CD4-positive, alpha-beta T cell treated with Interleukin-6 at 100 ng/mL for 8 hours (primary cell): ENCODE results near the gene EVPL.
"Not testable (repeated sequence)": the region's sequence is repeated elsewhere in the genome, so short reads cannot be mapped to it uniquely, and the experiment has no call there.

Experiments used
- DNase-seq: peaks from one replicate; pipeline ENCODE4 v3.0.0-alpha.2; 2020; ENCODE audit warnings: mixed read lengths, low spot score

Gene EVPL

GRCh38 chr17:76027159-76027839 is at the start of gene EVPL:
Gene EVPL, minus strand, starts transcription at chr17:76027306. Its CDS starts 108 bp downstream, at chr17:76027198.
- no peak for DNase-seq

DNA sequence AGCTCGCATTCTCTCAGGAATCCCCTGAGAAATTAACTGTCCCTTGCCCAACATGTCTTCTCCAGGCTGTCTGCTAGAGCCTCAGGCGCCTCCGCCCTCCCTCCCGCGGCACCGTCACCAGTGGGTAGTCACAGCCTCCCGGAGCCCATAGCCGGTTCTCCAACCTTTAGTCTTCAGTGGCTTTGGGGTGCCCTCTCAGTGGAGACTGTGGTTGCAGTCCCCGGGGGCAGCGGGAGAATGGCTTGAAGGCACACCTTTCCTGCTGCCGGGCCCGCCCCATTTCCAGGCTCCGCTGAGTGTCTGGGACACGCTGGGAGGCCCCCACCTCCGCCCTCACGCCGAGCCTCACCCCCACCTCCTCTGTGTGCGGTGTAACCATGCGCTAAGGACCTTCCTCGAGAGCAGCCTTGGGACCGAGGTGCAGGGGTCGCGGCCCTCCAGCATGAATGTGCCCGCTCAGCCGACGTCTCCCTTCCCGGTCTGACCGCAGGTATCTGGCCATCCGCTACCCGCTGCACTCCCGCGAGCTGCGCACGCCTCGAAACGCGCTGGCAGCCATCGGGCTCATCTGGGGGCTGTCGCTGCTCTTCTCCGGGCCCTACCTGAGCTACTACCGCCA is 49.1 kb upstream of the EVPL start:
- no peak for DNase-seq

GRCh38 chr17:76075364-76076145 is 48.4 kb upstream of the EVPL start:
- DNase-seq = no peak

- DNase-seq = no peak
These were observed 47.6 kb upstream of the EVPL start, which contains the start of gene GALR2 for GRCh38 chr17:76074390-76075363. Gene GALR2, plus strand, starts transcription at chr17:76074781. Its CDS starts 103 bp downstream, at chr17:76074884.

GRCh38 chr17:76072148-76072858 is 45.2 kb upstream of the EVPL start, which contains the start of gene SRP68:
Gene SRP68, minus strand, starts transcription at chr17:76072517. Its CDS starts 26 bp downstream, at chr17:76072491.
- peak; percentile 84 for DNase-seq

DNA sequence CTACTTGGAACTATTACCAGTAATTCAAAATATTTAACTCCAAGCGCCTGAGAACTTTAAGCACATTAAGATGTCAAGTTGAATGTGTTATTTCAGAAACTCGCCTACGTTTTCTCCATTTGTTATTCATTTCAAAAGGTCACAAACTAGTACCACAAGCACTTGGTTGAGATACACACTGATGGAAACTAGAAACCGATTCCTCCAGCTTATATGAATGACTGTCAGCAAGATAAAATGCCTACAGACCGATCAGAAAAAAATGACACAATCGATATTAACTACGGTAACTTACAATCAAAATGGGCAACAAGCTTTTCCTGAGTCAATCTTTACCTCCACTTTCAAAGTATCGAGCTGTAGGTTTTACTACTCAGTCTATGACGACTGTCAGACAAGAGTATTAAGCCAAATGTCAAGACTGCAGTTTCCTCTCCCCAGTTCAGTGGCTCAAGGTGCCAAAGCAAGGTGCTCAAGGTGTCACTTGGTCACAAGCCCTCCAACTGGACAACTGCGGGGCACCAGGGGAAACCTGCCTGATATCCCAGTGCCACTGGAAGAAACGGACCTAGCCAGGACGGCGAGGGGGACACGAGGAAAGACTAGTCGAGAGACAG is 44.5 kb upstream of the EVPL start:
- DNase-seq = no peak

- DNase-seq = no peak
These were observed 38.7 kb upstream of the EVPL start for GRCh38 chr17:76065775-76066174.

DNA sequence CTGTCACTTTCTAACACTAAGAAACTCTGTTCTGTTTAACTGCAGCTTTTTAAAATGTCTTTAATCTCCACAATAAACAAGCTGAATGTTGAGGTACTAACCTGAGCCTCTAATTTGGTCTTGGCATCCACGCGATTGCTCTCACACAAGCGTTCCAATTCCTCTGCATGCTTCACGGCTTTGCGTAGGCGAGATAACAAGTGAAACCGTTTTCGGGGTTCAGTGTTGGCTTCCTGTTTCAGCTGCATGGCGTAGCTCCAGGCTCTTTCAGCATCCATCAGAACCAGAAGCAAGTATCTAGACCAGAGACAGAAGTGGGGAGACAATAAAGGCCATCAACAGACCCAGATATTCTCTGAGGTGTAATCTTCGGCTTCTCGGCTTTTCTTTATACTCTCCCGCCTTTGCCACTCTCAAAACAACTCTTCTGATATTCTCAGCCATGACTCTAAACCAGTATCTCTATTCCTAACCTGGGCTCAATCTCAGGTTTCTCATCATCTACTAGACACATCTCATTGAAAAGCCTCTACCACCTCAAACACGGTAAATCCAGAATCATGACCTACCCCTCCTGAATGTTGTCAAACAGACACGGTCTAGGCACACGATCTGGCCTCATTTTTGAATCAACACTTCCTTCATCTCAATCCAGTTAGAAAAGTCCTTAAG is 36.9 kb upstream of the EVPL start:
- peak; percentile 42 for DNase-seq

- DNase-seq = not testable (repeated sequence)
These were observed 31.2 kb upstream of the EVPL start for GRCh38 chr17:76058264-76058663.

- DNase-seq = no peak
These were observed 29.8 kb upstream of the EVPL start for GRCh38 chr17:76056882-76057281.

GRCh38 chr17:76054112-76054476 is 27.0 kb upstream of the EVPL start:
- no peak for DNase-seq

DNA sequence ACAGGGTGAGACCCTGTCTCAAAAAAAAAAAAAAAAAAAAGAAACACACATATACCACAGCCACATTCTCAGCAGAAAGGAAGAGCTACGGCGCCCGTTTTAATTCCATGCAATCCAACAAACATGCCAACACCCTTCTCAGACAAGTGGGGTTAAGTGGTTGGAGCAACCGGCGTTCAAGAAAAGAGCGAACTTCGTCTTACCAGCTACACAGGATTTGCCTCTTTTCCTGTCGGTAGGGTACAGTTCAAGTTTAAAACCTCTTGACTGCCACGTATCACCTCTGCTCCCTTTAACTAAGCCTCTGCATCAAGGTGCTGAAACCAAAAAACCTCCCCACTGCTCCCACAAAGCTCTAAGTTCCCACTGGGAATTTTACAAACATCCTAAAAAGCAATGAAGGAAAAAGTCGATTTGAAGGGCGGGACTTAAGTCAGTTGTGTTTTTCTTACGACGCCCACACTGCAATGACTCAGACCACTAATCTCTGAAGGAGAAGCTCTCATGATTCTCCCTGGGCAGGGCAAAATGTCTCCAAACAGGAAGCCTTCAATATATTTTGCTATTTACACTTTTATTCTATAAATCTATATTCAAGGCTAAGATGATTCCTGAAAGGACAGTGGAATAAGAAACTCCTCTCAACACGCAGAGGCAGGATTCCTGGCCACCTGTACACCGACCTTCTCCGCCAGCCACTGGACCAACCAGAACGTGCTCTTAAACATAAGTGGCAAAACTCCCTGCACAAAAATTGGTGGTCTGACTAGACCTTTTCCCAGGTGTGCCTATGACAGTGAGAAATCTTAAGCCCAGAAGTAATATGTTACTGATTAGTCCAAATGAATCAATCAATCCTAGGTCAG is 26.4 kb upstream of the EVPL start:
- DNase-seq = no peak

DNA sequence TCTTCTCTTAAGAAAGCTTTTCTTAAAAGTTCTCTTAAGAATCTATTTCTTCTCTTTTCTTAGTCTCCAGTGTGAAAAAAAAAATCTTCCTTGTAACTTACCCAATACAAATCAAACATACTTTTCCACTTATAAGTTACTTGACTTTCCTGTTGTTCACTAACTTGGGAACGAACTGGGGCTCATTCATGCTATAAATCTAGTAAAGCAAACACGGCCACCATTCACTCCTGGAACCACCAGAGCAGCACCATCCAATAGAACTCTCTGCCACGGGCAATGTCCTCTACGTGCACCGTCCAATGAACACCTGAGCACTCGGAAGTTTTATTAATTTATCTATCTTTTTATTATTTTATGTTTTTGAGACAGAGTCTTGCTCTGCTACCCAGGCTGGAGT is 24.5 kb upstream of the EVPL start:
- DNase-seq = no peak

DNA sequence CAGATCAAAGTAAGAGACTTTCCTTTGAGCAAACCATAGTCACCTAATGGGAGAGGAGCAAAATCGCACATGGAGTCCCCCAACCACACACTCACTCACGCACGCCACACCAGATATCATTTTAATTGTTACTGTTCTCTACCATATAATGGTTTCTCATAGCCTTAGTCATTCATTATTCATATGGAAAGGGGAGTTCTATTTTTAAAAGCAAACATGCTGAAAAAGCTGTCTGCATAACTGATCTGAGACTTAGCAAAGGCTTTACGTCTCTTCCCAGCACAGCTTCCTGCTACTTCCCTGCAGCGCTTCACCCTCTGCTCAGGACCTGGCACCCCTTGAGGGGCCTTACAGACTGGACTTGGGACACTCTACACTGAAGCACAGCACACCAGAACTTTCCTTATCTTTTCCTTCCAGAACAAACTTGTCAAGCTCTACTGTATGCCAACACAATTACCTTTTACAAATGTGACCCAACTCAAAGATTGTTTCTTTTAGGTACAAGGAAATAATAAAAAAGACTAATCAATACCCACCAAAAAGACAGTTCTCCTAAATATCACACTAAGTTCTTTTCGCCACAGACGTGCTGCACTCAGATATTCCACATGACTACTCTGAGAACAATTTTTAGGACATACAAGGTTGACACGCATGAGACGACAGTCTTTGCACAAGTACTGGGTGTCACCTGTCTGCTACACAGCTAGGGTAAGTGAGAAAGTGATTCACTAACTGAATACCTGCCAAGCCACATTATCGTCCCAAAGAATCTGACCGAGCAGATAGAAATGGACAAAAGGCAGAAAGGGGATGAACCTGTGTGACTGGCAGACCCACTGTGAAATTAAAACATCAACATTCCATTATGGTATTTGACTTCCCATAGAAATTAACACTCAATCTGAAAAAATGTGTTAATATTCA is 23.7 kb upstream of the EVPL start:
- DNase-seq = no peak

- DNase-seq = no peak
These were observed 22.9 kb upstream of the EVPL start for GRCh38 chr17:76049836-76050537.

GRCh38 chr17:76049239-76049638 is 22.1 kb upstream of the EVPL start:
- DNase-seq = no peak

GRCh38 chr17:76048711-76049110 is 21.6 kb upstream of the EVPL start:
- no peak for DNase-seq
